ENCODE measurements around the gene GRAPL.
"Not testable (repeated sequence)": the region's sequence is repeated elsewhere in the genome, so short reads cannot be mapped to it uniquely, and the experiment has no call there.

GRCh38 chr17:19127148-19127980, at the start of gene GRAPL:
- not testable (repeated sequence) for TF ChIP-seq CTCF (conservative IDR thresholded peaks at IDR 0.05; ENCODE audit: low read depth, low read length); BHLHE40 (IDR thresholded peaks at IDR 0.05; ENCODE audit: low read depth, low read length); SMC3 (IDR thresholded peaks at IDR 0.05; ENCODE audit: low read depth, low read length); POLR2A (IDR thresholded peaks at IDR 0.05; ENCODE audit: low read depth, low read length); USF2 (IDR thresholded peaks at IDR 0.05; ENCODE audit: low read depth, low read length); CEBPB (IDR thresholded peaks at IDR 0.05; ENCODE audit: low read depth, low read length); RCOR1 (IDR thresholded peaks at IDR 0.05; ENCODE audit: insufficient replicate concordance, low read length); RAD21 (IDR thresholded peaks at IDR 0.05; ENCODE audit: low read length); ELK1 (IDR thresholded peaks at IDR 0.05; ENCODE audit: borderline replicate concordance, low read depth, low read length); NFE2L2 (IDR thresholded peaks at IDR 0.05; ENCODE audit: low read depth, low read length)

All from IMR-90 (cell line).